Activated CD8-positive, alpha-beta memory T cell treated with anti-CD3 and anti-CD28 coated beads for 36 hours (primary cell): ENCODE data around the gene RBPMS2. TPM values are rescaled to one million over a fixed set of nuclear protein-coding genes. Genes with fewer than 3 reads are reported as not detected.
"Not testable (repeated sequence)": the region's sequence is repeated elsewhere in the genome, so short reads cannot be mapped to it uniquely, and the experiment has no call there.

ENCODE experiments used
- CTCF ChIA-PET: fragments of 350-600 bp; sonication (Branson Sonifier 250); formaldehyde crosslinking; loops from one replicate; lab custom pipeline; 2021; ENCODE audit warnings: antibody characterized with exemption; lab: Charles Lee
- POLR2A ChIA-PET: fragments of 350-600 bp; sonication (Branson Sonifier 250); formaldehyde crosslinking; loops from one replicate; lab custom pipeline; 2021; ENCODE audit warnings: antibody characterized with exemption; lab: Charles Lee
- total RNA-seq, 2 experiments: library from RNA; stranded (reverse); gene quantifications; one replicate each; pipeline ENCODE4 v1.2.3, GENCODE V29; 2021

The RBPMS2 gene
- total RNA-seq, 2 experiments from 2014 or later: not detected

DNA sequence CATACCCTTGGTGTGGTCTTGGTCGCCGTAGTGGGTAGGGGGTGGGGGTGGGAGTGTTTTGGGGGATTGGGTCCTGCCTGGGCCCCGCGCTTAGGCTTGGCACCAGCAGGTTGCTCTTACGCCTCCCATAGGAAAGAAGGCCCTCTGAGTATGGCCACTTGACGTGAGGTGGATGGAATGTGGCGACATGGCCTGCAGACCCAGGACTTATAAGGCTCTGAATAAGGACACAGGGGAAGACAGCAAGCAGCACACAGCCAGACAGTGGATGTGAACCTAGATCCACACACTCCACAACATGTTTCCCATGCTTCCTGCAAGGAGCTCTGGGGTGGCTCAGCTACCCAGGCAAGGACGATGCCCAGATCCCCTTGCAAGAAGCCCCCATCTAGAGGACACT lies 12.4 kb downstream of the RBPMS2 start:
- CTCF ChIA-PET: interaction anchor here (1.0 kb wide), 1 partner anchor 43 kb away, joined by 3 read pairs; no protein-coding TSS in a partner anchor

DNA sequence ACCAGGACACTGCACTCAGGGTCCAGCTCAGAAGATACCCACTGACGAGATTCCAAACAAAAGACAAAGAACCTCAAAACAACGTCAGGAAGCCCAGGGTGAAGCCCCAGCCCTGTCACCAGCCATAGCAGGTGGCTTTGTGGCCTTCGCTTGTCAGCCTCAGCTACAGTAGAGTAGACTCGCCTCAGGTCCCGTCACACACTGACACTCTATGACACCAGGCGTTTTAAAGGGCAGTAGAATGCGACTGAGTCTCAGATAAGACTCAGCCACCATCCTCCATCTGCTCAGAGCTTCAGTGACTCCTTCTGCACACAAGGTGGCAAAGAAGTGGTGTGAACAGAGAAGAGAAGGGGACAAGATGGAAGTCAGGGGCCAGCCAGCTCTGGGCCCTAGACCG lies 12.8 kb downstream of the RBPMS2 start:
- ChIA-PET POLR2A (no interaction called here), CTCF (interaction anchor here (1.0 kb wide), 1 partner anchor 13 kb away, joined by 3 read pairs; no protein-coding TSS in a partner anchor)

More for the DNA sequence above, 12.4 kb downstream of the RBPMS2 start:
- POLR2A ChIA-PET: no interaction called here

DNA sequence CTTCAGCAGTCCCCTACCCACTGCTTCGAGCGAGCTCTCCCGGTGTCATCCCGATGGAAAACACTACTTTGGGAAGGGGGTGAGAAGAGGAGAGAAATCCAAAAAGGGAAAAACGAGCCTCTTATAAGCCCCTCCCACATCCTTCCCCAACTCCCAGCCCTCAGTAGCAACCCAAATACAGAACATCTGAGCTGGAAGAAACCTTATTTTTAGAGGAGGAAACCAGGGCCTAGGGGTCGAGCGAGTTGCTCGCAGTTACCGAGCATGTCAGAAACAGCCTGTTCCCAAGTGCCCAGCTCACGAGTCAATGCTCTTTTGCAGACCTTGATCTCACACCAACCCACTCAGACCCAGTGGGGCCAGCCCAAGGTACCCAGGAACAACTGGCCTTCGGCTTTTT lies 14.2 kb downstream of the RBPMS2 start:
- CTCF ChIA-PET: interaction anchor here (0.7 kb wide), 1 partner anchor 8 kb away, joined by 3 read pairs; no protein-coding TSS in a partner anchor
- POLR2A ChIA-PET: no interaction called here

DNA sequence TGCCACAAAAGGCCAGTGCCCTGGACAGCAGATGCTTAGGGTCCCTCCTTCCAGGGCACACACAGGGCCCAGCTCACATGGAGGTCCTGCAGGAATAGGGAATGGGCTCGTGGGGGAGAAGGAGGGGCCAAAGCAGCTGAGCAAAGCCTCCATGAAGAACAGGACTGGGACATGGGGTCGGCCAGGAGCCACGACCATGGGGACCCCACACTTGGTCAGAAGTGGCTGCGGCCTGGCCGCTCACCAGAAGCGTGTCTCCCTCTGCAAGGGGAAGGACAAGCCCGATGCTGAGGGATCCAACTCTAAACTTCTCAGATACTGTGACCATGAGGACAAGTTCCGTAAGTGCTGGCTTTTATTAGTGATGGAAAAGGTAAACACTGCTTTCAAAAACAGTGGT lies 15.3 kb downstream of the RBPMS2 start:
- CTCF ChIA-PET: no interaction called here
- POLR2A ChIA-PET: no interaction called here

DNA sequence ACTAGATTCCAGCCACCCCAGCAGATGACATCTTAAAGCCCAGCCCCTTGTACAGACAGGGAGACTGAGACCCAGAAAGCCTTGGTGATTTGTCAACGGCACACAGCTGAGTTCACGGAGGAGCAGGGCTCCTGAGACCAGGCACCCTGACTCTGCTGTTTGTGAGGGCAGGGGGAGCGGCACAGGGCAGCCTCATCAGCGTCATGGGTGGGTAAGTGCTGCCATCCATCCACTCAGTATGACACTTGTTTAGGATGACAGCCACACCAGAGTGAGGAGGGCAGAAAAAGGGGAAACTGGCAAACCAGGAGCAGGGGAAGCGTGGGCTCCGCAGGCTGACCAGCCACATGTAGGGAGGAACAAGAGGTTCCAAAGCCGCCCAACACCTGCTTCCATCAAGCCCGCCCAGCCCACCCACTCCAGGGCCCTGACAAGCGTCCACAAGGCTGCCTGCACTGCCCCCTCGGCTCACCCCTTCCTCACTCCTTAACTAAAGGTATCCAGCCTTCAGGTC lies 19.9 kb downstream of the RBPMS2 start:
- ChIA-PET POLR2A (no interaction called here), CTCF (no interaction called here)

DNA sequence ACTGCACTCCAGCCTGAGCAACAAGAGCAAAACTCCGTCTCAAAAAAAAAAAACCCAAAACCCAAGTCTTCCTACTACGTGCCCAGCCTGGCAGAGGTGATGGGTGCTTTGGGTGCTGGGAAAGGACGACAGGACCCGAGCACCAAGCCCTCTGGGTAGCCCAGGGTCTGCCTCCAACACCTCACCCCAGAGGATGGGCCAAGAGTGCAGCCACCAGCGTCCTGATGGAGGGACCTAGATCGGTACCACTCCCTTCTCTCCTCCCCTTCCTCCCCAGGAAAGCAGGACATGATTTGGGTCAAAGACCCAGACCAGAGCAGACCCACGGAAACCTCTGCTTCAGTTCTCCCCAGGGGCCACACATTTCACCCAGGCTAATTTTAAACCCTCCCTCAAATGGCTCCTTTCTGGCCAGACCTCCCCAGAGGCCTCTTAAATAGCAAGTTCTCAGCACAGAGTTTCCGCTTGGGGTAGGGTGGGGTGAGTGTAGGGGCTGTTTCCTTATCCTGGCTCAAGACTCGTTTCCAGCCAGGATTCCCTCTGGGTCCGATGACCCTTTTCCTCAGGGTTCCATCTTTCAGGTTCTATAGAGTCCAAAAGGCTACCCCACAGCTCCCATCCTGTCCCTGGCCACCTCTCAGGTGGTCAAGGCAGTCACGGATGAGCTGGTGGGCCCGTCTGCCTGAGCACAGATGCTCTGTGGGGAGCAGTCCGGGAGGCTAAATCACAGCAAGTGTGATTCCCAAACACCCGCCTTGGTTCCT lies 20.5 kb downstream of the RBPMS2 start:
- ChIA-PET CTCF (no interaction called here), POLR2A (no interaction called here)

DNA sequence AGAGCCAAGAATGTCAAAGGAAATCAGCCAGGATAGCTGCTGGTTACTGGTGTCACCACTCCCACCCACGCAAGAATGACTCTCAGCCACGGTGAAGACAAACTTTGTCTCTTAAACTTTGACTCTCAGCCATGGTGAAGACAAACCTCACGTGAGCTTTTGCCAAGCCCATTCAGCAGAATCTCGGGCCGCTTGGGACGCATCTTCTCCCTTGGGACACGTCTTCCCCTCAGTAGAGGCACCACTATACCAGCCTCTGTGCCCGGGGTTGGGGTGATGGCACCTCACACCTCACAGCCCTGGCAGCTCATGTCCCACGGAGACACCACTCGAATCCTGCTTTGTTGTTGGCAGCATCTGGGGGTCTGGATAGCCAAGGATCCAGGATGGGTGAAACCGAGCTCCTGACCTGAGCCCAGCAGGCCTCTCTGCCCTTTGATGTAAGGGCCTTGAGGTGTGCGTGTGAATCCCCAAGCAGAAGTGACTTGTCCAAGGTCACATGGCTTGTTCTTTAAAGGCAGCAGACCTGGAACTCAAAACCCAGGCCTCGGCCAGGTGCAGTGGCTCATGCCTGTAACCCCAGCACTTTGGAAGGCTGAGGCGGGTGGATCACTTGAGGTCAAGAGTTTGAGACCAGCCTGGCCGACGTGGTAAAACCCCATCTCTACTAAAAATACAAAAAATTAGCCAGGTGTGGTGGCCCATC lies 21.8 kb downstream of the RBPMS2 start:
- ChIA-PET POLR2A (no interaction called here), CTCF (no interaction called here)

DNA sequence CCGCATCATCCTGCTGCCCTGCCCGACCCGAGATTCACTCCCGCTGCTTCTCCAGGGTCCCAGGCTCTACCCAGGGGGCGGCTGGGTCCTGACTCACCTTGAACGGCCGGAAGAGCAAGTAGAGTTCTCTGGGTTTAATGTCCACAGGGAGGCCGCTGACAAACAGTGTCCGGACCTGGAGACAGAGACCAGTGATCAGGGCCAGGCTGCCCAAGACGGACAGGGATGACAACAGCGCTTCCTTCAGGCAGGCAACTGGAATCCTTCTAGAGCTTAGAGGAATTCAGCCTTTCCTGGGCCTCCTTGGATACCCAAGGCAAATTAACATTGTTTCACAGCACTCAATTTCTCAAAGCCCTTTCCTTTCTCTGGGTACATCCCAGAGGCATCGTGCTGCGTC lies 23.9 kb downstream of the RBPMS2 start:
- ChIA-PET CTCF (no interaction called here), POLR2A (no interaction called here)

DNA sequence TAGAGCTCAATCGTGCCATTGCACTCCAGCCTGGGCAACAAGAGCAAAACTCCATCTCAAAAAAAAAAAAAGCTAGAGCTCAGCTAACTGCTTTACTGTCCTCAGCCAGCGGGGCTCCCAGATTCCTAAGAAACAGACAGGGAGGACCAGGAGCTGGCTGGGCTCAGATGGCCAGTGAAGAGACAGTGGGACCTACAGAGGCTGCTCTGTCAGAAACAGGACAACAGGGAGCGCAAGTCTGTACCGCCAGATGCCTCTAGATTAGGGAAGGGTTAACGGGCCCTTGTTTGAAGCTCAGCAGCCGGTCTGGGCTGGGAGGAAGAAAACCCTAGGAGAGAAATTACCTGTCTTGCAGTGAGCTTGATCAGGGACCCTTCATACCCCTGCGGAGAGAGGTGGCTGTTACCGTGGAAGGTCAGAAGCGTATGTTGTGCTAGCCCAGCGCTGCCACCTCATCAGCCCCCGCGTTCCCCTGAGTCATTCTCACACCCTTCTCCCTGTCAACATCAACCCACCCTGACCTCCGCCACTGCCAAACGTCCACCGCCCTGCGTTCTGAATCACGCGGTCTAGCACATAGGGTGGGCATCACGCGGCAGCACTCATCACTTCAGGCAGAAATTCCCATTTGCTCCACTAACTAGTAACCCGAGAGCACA lies 25.3 kb downstream of the RBPMS2 start:
- POLR2A ChIA-PET: no interaction called here
- CTCF ChIA-PET: interaction anchor here (0.8 to 1.0 kb wide), 3 partner anchors 12 to 61 kb away, joined by 3 to 5 read pairs (median 3); no protein-coding TSS in a partner anchor

DNA sequence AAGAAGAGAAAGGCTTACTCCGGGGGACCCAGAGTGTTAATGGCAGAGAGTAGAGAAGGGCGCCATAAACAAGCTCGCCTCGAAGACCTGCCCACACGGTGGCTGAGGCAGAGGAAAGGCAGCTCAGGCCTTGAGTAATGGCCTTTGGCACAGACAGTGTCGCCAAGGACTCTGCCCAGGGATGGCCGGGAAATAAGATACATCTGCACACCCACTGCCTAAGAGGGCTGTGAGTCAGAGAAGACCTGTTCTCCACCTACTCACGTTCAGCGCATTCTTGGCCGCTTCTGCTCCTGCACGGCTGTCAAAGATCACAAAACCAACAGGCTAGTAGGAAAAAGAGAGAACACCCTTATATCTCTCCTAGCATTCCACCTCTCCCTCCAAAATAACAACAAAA lies 26.2 kb downstream of the RBPMS2 start:
- CTCF ChIA-PET: interaction anchor here (1.0 to 1.2 kb wide), 2 partner anchors 13 to 21 kb away, joined by 3 read pairs; no protein-coding TSS in a partner anchor
- POLR2A ChIA-PET: no interaction called here

DNA sequence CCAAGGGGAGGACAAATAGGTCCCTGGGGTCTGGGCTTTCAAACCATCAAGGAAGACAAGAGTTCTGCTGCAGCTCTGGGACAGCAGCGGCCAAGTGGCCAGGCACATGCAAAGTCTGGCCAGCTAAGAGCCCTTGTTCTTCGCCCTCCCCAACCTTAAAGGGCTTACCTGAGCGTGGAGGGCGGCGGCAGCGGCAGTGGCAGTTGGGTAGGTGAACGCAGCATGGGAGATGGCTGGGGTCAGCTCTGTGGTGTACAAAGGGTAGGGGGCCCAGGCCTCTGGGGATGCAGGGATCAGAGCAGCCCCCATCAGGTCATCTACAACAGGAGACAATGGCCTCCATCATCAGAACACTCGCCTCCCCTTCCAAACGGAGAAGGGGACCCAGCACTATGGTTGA lies 27.1 kb downstream of the RBPMS2 start:
- ChIA-PET CTCF (interaction anchor here (1.2 kb wide), 1 partner anchor 20 kb away, joined by 3 read pairs; no protein-coding TSS in a partner anchor), POLR2A (no interaction called here)

DNA sequence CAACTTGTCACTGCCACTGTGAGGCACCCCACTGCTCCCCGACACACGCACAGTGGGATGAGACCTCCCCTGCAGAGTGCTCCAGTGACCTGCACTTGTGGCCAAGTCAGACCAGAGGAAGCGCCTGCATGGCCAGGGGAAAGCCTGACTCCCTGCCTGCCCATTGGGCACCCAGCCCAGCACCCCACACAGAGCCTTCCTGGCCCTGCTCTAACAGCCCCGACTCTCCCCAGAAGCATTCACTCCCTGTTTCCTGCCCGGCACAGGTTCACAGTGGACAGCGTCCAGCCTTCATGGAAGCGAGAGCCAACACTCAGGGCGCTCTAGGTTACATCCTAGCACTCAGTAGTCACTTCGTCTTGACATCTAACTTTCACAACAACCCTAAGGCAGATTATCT lies 27.8 kb downstream of the RBPMS2 start:
- CTCF ChIA-PET: no interaction called here
- POLR2A ChIA-PET: no interaction called here

DNA sequence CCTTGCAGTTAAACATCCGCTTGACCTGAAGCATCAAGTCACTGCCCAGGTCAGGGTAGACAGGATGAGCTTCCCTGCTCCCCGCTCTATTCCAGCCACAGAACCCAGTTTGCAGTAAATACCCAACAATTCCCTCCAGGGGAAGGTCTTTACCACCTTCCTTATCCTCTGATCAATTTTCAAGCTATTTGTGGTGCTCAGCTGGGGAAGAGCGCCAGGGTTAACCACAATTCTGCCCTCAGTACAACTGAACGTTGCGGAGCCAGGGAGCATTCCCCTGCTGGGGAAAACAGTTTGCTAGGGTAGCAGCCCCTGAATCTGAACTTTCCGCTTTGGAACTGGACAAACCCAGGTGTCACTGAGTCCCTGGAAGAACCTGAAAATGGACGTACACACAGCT lies 28.5 kb downstream of the RBPMS2 start:
- POLR2A ChIA-PET: no interaction called here

DNA sequence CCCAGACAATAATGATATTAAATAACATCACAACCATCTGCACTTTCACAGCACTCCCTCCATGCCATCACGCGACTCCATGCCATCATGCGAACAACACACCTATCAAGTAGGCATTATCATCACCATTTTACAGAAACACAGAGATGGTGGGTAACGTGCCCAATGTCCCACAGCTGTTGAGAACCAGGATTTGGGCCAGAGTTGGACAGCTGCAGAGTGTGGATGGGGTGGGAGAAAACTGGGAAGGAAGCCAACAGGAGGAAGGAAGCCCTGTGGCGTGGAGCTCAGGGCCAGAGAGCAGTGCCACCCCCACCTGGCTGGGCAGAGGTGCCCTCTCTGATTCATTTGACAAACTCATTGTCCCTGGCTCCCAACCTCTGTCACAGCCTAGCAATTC lies 29.0 kb downstream of the RBPMS2 start:
- CTCF ChIA-PET: interaction anchor here (1.0 kb wide), 1 partner anchor 94 kb away, joined by 3 read pairs; no protein-coding TSS in a partner anchor

More for the DNA sequence above, 28.5 kb downstream of the RBPMS2 start:
- CTCF ChIA-PET: interaction anchor here (1.0 kb wide), 1 partner anchor 94 kb away, joined by 3 read pairs; no protein-coding TSS in a partner anchor

DNA sequence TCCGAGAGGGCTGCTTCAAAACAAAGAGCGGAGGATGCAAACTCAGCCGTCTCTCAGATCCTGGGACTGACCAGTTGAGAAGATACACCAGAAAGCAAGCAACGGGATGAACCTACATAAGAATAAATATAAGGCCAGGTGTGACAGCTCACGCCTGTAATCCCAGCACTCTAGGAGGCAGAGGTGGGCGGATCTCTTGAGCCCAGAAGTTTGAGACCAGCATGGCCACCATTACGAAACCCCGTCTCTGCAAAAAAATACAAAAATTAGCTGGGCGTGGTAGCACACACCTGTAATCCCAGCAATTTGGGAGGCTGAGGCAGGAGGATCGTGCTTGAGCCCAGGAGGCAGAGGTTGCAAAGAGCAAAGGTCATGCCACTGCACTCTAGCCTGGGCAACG lies 31.7 kb downstream of the RBPMS2 start:
- CTCF ChIA-PET: no interaction called here
- POLR2A ChIA-PET: no interaction called here

More for the DNA sequence above, 29.0 kb downstream of the RBPMS2 start:
- POLR2A ChIA-PET: no interaction called here

DNA sequence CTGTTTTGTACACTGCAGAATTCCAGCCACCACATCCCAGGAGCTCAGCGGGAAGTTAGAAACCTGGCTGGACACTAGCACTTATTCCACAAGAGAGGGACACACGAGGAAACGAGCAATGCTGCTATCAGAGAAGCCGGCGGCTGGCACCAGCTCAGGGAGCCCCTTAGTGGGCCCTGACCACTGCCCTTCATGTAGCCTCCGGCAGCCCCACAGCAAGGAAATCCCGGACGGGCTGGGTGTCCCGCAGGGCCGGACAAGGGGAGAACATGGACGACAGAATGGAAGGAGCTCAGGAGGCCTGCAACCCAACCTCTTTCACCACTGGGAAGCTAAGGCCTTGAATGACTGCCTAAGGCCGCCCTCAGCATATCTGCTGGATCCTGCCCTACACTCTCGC lies 32.5 kb downstream of the RBPMS2 start:
- CTCF ChIA-PET: interaction anchor here (0.8 to 1.4 kb wide), 2 partner anchors 12 to 15 kb away, joined by 4 read pairs; no protein-coding TSS in a partner anchor

DNA sequence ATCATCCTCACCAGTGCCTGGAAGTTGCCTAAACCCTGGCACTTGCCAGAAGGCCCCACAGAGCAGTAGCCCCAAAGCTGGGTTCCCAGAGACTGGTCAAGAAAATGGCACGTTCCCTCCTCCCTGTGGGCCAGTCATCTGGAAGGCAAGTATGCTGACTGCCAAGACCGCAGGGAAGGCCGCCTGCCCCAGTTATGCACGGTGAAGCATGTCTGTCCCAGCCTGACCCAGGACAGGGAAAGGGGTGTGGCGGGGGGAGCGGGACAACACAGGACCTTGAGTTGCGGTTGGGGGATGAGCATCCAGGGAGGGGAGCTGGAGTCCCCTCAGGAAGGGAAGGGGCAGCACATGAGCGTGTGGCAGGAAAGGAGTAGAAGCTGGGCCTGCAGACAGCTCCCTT lies 33.0 kb downstream of the RBPMS2 start:
- CTCF ChIA-PET: interaction anchor here (0.8 to 1.4 kb wide), 2 partner anchors 11 to 14 kb away, joined by 4 read pairs; no protein-coding TSS in a partner anchor
- POLR2A ChIA-PET: no interaction called here

More for the DNA sequence above, 32.5 kb downstream of the RBPMS2 start:
- POLR2A ChIA-PET: no interaction called here

DNA sequence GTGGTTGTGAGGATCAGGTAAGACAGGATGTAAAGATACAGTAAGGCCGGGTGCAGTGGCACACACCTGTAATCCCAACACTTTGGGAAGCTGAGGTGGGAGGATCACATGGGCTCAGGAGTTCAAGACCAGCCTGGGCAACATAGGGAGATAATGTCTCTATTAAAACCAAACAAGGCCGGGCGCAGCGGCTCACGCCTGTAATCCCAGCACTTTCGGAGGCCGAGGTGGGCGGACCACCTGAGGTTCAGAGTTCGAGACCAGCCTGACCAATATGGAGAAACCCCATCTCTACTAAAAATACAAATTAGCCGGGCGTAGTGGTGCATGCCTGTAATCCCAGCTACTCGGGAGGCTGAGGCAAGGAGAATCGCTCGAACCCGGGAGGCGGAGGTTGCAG lies 33.7 kb downstream of the RBPMS2 start:
- CTCF ChIA-PET: interaction anchor here (1.4 kb wide), 1 partner anchor 14 kb away, joined by 4 read pairs; no protein-coding TSS in a partner anchor
- POLR2A ChIA-PET: not testable (repeated sequence)
